GM12874 (cell line): ENCODE measurements around the gene CNPY2.

Experiments
- TF ChIP-seq, protein P1 (sequence below): IDR thresholded peaks from 2 replicates; pipeline ENCODE4 v1.5.1; 2011; ENCODE audit warnings: low read depth, mild to moderate bottlenecking, control low read depth, low read length, moderate library complexity; ENCODE audit not compliant: insufficient read depth

The CNPY2 gene

GRCh38 chr12:56307221-56307965 lies 8.4 kb downstream of the CNPY2 start:
- TF ChIP-seq, protein P1, sequence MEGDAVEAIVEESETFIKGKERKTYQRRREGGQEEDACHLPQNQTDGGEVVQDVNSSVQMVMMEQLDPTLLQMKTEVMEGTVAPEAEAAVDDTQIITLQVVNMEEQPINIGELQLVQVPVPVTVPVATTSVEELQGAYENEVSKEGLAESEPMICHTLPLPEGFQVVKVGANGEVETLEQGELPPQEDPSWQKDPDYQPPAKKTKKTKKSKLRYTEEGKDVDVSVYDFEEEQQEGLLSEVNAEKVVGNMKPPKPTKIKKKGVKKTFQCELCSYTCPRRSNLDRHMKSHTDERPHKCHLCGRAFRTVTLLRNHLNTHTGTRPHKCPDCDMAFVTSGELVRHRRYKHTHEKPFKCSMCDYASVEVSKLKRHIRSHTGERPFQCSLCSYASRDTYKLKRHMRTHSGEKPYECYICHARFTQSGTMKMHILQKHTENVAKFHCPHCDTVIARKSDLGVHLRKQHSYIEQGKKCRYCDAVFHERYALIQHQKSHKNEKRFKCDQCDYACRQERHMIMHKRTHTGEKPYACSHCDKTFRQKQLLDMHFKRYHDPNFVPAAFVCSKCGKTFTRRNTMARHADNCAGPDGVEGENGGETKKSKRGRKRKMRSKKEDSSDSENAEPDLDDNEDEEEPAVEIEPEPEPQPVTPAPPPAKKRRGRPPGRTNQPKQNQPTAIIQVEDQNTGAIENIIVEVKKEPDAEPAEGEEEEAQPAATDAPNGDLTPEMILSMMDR: no peak

DNA sequence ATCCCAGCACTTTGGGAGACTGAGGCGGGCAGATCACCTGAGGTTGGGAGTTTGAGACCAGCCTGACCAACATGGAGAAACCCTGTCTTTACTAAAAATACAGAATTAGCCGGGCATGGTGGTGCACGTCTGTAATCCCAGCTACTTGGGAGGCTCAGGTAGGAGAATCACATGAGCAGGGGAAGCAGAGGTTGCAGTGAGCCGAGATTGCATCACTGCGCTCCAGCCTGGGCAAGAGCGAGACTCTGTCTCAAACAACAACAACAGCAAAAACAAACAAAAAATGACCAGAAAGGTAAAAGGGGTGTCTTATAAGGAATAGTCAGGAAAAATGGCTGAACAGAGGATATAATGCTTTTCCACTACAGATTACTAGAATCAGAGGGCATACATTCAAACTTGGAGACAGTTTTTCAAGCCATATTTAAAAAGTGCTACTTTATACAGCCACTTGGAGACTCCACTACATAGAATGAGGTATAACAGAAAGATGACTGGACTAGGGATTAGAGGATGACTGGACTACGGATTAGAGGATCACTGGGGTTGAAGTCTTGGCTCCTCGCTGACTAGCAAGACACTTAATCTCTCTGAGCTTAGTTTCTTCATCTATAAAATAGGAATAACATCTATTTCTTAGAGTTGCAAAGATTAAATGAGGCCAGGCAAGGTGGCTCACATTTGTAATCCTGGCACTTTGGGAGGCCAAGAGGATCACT lies 10.8 kb downstream of the CNPY2 start:
- TF ChIP-seq, protein P1: no peak

GRCh38 chr12:56304276-56304675 lies 11.5 kb downstream of the CNPY2 start:
- TF ChIP-seq, protein P1: no peak

GRCh38 chr12:56300644-56301464 lies 14.9 kb downstream of the CNPY2 start:
- TF ChIP-seq, protein P1: no peak

DNA sequence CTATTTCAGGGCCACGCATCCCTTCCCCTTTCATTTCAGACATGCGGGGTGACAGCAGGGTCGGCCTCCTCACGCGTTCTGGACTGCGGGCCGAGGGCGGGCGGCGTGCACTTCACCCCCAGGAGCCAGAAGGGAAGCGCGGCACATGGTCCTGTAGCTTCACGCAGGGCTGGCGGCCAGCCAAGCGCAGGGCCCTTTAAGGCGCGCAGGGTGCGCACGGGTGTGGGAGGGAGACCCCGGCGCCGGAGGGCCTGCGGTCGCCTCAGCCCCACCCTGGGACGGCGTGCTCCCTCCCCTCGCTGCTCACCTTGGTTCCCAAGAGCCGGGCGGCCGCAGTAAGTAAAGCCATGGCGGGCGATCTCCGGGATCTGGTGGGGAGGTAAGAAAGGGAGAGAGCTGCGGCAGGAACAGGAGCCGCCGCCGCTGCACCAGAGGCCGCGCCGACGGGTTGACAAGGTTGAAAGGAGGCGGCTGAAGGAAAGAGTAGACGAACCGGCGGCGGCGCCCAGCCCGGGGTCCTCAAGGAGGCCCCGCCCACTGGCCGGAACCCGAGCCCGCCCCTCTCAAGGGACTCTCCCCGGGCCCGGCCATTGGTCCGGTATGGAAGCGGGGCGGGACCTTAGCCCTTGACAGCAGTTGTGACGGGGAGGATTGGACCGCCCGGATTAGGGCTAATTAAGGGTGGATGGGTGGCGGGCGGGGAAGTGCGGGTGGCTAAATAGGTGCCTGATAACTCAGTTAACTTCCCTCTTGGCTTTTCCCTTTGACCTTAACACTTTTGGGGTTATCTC lies 15.7 kb downstream of the CNPY2 start, which contains the start of gene CS:
TSS of gene CS (minus strand) at position 478 of the 791 bp plus-strand sequence. CDS start at position 349, 129 bp downstream.
- TF ChIP-seq, protein P1: no peak

- TF ChIP-seq, protein P1: no peak
Measured at GRCh38 chr12:56299308-56299852, 16.4 kb downstream of the CNPY2 start.
